ENCODE results near the gene JUN.
A peak's percentile ranks its signal among the peaks of the same experiment; 100 is the strongest.

The JUN gene

DNA sequence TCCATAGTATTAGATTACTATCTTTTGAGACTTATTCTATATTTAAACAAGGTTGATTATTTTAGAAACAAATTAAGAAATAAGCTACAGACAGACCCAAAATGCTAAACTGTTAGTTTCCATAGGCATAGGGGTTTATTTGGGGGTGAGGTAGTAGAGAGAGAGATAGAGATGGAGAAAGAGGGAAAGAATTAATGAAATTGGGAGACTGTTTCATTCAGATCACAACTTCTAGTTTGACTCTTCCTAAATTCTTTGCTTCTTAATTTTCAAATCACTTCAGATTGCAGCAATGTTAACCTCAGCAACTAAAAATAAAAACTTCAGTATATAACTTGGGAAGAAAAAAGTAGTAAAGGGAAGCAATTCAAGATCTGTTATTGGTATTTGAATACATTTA, 3.4 kb downstream of the JUN start:
- peak overlapping the region; percentile 14; the same call in 1 of the 2 replicates for H3K27ac ChIP-seq
- H3K4me3 ChIP-seq (ENCODE audit: low read depth, low read length), result peak overlapping the region; percentile 72
- DNase-seq, result no peak
- TF ChIP-seq, protein P1, sequence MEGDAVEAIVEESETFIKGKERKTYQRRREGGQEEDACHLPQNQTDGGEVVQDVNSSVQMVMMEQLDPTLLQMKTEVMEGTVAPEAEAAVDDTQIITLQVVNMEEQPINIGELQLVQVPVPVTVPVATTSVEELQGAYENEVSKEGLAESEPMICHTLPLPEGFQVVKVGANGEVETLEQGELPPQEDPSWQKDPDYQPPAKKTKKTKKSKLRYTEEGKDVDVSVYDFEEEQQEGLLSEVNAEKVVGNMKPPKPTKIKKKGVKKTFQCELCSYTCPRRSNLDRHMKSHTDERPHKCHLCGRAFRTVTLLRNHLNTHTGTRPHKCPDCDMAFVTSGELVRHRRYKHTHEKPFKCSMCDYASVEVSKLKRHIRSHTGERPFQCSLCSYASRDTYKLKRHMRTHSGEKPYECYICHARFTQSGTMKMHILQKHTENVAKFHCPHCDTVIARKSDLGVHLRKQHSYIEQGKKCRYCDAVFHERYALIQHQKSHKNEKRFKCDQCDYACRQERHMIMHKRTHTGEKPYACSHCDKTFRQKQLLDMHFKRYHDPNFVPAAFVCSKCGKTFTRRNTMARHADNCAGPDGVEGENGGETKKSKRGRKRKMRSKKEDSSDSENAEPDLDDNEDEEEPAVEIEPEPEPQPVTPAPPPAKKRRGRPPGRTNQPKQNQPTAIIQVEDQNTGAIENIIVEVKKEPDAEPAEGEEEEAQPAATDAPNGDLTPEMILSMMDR (IDR thresholded peaks at IDR 0.05; ENCODE audit: low read depth, low read length), result no peak
- H3K27me3 ChIP-seq (ENCODE audit: insufficient read depth, low read depth, severe bottlenecking), result no peaks in the 10 kb centered on the region
- H3K9me3 ChIP-seq (ENCODE audit: severe bottlenecking), result no peaks in the 10 kb centered on the region
- peaks cover 28% of the 10 kb centered on the region for H3K36me3 ChIP-seq

DNA sequence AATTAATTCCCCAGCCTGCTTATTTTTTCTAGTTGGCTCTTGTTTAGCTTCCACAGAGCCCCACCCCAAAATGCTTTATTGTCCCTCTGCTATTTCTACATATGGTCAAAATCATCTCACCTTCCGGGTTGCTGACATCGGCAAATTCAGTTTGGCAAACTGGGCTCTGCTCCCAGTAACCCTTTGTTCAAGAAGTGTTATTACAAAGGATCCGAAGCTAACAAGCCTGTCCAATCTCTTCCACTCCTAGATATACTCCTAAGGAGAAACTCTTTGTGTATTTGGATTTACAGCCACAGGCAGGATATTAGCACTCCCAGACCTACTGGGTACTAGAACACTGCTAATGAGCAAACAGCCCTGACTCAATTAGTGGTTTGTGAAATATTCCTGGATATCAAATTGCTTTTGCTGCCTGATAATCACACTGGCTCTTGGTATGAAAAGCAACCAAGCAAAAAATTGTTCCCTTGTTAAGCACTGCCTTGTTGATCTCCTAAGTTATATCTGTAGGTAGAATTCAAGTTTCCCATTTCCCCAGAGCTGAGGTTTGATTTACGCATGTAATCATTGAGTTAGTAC, 4.0 kb downstream of the JUN start:
- peak; percentile 19 for DNase-seq

DNA sequence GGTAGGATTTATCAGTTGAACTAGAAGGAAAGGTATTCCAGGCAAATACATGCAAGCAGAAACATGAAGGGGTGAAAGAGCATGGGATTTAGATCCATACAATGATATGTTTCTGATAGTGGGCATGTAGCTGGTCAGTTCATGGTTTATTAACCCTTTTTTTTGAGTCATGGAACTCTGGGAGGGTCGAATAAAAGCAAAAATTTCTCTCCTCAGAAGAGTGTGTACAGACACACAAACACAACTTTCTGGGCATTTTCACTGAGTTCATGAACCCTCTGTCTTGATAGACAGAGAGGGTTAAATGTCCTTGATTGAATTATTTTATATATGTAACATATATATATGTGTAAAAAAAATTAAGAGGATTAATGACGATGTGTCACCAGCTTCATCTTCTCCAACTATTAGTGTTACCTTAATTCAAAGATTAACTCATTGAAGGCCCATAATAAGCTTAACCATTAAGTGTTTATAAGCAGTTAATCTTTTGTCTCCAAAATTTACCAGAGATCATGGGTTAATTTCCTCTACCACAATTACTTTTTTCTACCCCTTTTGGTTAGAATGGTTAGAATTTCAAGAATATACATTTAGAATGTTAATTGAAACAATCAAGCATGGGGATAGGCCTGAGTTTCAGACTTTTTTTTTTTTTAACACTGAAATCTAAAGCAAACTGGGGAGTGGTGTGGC, 4.6 kb downstream of the JUN start:
- no peak overlapping the region for H3K4me3 ChIP-seq (ENCODE audit: low read depth, low read length)
- no peak overlapping the region for H3K27ac ChIP-seq
- peaks cover 28% of the 10 kb centered on the region for H3K36me3 ChIP-seq
- no peaks in the 10 kb centered on the region for H3K9me3 ChIP-seq (ENCODE audit: severe bottlenecking)
- no peaks in the 10 kb centered on the region for H3K27me3 ChIP-seq (ENCODE audit: insufficient read depth, low read depth, severe bottlenecking)
- DNase-seq, result no peak
- TF ChIP-seq, protein P1 (IDR thresholded peaks at IDR 0.05; ENCODE audit: low read depth, low read length), result no peak

More for the DNA sequence above, 4.0 kb downstream of the JUN start:
- peak overlapping the region; percentile 36; the same call in 1 of the 2 replicates for H3K27ac ChIP-seq
- no peaks in the 10 kb centered on the region for H3K9me3 ChIP-seq (ENCODE audit: severe bottlenecking)
- H3K4me3 ChIP-seq (ENCODE audit: low read depth, low read length), result no peak overlapping the region
- no peaks in the 10 kb centered on the region for H3K27me3 ChIP-seq (ENCODE audit: insufficient read depth, low read depth, severe bottlenecking)
- TF ChIP-seq, protein P1 (IDR thresholded peaks at IDR 0.05; ENCODE audit: low read depth, low read length), result no peak
- H3K36me3 ChIP-seq, result peaks cover 28% of the 10 kb centered on the region

DNA sequence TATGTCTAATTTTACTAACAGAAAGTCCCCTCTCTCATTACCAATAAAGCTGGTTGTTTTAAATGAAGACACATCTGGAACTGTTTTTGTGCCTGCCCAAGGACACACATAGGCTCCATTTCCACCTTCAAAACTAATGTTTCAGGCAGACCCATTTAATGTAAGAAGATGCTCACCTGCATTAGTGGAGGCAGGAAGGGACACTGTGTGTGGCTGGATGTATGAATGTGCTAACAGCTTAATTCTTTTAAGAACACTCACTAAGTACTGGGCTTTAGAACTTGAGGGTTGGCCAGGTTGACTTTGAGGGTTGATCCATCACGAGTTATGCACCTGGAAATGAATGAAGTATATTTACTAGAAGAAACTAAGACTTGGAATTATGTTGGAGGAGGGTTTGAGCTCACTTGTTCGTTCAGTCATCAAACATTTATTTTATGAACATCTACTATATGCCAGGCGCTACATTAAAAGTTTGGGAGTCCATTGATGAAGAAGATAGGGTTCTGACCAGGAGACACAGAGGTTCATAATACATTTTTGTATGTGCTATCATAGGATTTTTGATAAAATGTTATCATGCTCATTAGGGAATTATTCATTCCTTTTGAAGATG, 5.4 kb downstream of the JUN start:
- TF ChIP-seq, protein P1 (IDR thresholded peaks at IDR 0.05; ENCODE audit: low read depth, low read length), result no peak
- Histone ChIP-seq H3K9me3 (ENCODE audit: severe bottlenecking) (no peaks in the 10 kb centered on the region), H3K27me3 (ENCODE audit: insufficient read depth, low read depth, severe bottlenecking) (no peaks in the 10 kb centered on the region), H3K27ac (no peak overlapping the region), H3K4me3 (ENCODE audit: low read depth, low read length) (no peak overlapping the region), H3K36me3 (peaks cover 26% of the 10 kb centered on the region)
- no peak for DNase-seq

DNA sequence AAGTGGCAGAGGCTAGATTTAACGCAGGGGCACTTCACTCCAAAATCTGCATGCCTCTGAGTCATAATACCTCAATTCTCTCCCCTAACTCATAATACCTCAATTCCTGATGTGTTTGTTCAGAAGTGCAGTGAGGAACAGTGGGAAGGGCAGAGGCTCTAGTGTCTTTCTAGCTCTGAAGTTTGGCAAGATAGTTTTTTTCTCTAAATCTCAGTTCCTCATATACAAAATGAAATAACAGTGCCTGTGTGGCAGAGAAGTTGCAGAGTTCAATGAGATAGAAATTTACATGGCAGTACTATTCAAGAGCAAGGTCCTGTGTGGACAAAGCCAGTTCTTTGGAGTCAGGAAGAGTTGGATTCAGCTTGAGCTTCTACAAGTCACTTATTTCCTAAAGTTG, 9.8 kb downstream of the JUN start:
- Histone ChIP-seq H3K27ac (no peak overlapping the region), H3K27me3 (ENCODE audit: insufficient read depth, low read depth, severe bottlenecking) (no peaks in the 10 kb centered on the region), H3K4me3 (ENCODE audit: low read depth, low read length) (no peak overlapping the region), H3K9me3 (ENCODE audit: severe bottlenecking) (no peaks in the 10 kb centered on the region), H3K36me3 (no peaks in the 10 kb centered on the region)
- no peak for DNase-seq
- TF ChIP-seq, protein P1 (IDR thresholded peaks at IDR 0.05; ENCODE audit: low read depth, low read length), result no peak

Measured in WERI-Rb-1 (cell line).